Subcutaneous adipose tissue (tissue), 4 donors: ENCODE results near the gene SCUBE3. TPM values are rescaled to one million over a fixed set of nuclear protein-coding genes. Genes with fewer than 3 reads are reported as not detected.

Experiments
- total RNA-seq, 4 donors: library from RNA; depleted of rRNA; stranded (reverse); fragments of >200 nt; gene quantifications; one replicate each; pipeline ENCODE4 v1.1.0, GENCODE V29; 2016
- TF ChIP-seq, protein P1 (sequence below): fragments of 450-650 bp; IDR thresholded peaks from one replicate; pipeline ENCODE4 v1.5.1; 2016; ENCODE audit warnings: low read depth, mild to moderate bottlenecking, control low read depth, antibody characterized with exemption, moderate library complexity

The SCUBE3 gene
- total RNA-seq, 4 donors from 2014 or later, result 0.19 to 0.34 (median 0.22) TPM; not detected in 1

DNA sequence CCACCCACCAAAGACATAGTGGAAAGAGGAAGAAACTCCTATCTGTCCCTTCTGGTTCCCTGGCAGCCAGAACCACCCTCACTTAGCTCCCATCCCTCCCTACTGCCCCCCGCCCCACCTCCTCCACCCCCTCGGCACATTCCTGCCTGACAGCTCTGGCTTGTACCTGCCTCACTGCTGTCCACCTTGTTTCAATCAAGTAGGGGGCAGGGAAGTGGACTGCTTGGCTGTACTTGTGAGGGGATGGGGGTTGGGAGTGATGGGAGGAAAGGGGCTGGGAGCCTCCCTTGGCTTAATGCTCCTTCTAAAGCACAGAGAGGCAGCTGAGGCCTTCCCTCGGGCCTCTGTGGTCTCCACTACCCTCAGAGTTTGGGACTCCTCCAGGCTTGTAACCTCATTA lies 23.7 kb downstream of the SCUBE3 start:
- TF ChIP-seq, protein P1, sequence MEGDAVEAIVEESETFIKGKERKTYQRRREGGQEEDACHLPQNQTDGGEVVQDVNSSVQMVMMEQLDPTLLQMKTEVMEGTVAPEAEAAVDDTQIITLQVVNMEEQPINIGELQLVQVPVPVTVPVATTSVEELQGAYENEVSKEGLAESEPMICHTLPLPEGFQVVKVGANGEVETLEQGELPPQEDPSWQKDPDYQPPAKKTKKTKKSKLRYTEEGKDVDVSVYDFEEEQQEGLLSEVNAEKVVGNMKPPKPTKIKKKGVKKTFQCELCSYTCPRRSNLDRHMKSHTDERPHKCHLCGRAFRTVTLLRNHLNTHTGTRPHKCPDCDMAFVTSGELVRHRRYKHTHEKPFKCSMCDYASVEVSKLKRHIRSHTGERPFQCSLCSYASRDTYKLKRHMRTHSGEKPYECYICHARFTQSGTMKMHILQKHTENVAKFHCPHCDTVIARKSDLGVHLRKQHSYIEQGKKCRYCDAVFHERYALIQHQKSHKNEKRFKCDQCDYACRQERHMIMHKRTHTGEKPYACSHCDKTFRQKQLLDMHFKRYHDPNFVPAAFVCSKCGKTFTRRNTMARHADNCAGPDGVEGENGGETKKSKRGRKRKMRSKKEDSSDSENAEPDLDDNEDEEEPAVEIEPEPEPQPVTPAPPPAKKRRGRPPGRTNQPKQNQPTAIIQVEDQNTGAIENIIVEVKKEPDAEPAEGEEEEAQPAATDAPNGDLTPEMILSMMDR, result no peak

DNA sequence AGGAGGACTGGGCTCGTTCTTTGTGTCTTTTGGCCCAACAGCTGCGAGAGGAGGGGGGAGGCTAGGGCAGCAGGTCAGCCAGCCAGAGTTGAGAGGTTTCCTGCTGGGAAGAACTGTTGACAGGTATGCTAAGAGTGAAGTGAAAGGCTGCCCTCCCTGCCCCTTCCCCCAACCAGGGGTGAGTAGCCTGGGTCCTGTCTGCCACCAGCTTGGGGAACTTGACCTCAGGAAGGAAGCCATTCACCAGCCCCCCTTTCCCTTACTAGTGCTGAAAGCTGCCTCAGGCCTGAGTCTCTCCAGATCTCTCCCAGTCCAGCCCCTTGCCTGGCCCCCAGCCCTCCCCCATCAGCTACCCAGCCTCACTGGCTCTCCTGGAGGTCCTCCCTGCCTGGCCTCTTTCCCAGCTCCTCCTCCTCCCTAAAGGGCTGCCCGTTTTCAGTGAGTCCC lies 25.1 kb downstream of the SCUBE3 start:
- TF ChIP-seq, protein P1, result no peak

DNA sequence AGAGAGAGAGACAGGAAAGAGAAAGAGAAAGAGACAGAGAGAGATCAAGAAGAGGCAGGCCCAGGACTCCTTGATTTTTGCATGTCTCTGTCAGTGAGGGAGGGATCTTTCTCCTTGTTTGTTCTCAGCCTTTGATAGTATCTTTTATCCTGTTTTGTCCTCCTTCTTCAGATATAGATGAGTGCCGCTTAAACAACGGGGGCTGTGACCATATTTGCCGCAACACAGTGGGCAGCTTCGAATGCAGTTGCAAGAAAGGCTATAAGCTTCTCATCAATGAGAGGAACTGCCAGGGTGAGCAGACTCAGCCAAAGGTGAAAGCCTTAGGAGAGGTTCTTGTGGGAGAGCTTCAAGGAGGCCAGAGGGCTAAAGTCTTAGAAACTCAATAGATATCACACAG lies 25.8 kb downstream of the SCUBE3 start:
- TF ChIP-seq, protein P1, result no peak

DNA sequence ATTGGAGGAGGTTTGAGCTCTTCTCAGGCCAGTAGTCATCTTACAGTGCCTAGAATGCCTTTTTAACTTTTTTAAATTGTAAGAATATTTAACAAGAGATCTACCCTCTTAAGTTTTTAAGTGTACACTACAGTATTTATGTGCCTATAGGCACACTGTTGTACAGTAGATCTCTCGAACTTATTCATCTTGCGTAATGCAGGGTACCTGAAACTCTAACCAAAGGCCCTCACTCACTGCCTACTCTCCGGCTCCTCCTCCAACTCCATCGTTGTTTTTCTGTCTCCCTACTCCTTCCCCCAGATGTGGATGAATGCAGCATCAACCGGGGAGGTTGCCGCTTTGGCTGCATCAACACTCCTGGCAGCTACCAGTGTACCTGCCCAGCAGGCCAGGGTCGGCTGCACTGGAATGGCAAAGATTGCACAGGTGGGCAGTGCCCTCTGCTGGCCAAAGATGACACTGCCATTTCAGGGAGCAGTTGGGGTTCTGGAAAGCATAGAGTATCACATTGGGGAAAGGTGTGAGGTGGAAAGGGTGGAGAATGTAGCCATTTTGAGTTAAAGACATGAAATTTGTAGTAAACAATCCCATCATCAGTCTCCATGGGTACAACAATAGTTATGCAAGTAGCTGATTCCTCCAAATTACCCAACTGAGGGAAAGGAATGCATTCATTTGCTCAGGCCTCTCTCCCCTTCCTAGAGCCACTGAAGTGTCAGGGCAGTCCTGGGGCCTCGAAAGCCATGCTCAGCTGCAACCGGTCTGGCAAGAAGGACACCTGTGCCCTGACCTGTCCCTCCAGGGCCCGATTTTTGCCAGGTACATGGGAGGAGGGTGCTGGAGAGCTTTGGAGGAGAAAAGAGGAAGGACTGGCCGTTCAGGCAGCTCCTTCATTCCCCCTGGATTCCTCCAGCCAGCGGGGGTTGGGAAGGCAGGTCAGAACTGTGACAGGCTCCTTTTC lies 27.4 kb downstream of the SCUBE3 start:
- TF ChIP-seq, protein P1, result no peak

DNA sequence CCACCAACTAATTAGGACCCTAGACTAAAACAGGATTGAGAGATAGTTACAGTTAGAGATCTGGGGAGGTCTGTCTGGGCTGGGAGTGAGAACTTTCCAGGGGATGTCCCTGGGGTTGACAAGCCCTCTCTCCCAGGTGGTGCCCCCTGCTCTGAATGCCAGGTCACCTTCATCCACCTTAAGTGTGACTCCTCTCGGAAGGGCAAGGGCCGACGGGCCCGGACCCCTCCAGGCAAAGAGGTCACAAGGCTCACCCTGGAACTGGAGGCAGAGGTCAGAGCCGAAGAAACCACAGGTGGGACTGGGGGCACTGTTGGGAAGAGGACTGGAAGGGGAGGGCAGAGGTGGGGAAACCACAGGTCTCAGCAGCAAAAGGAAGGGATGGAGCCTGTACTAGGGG lies 28.7 kb downstream of the SCUBE3 start:
- TF ChIP-seq, protein P1, result no peak

DNA sequence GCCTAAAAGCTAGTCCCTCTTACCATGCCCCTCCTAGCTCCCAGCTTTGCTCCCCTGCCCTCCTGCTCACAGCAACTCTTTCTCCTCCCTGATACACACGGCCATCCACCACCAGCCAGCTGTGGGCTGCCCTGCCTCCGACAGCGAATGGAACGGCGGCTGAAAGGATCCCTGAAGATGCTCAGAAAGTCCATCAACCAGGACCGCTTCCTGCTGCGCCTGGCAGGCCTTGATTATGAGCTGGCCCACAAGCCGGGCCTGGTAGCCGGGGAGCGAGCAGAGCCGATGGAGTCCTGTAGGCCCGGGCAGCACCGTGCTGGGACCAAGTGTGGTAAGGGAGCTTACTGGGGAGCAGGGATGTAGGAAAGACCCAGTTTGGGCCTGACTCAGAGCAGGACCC lies 29.1 kb downstream of the SCUBE3 start:
- TF ChIP-seq, protein P1, result no peak

DNA sequence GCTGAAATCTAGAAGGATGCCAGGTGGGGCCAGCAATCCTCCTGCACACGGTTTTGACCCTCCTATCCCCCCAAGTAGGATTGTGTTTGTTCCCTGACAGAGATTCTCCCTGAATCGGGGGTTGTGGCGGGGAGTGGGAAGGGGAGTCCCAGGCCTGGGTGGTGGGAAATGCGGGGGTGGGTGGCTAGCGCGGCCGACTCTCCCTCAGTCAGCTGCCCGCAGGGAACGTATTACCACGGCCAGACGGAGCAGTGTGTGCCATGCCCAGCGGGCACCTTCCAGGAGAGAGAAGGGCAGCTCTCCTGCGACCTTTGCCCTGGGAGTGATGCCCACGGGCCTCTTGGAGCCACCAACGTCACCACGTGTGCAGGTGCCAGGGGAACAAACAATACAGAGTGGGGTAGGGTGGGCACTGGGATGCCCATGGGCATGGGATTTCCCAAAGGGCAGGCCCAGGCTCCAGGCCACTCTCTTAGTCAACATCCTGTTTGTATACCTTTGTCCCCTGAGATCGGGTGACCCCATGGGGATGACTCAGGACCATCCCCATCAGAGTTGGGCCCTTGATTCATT lies 29.7 kb downstream of the SCUBE3 start:
- TF ChIP-seq, protein P1, result no peak
